ENCODE measurements around the gene KSR1.

DNA sequence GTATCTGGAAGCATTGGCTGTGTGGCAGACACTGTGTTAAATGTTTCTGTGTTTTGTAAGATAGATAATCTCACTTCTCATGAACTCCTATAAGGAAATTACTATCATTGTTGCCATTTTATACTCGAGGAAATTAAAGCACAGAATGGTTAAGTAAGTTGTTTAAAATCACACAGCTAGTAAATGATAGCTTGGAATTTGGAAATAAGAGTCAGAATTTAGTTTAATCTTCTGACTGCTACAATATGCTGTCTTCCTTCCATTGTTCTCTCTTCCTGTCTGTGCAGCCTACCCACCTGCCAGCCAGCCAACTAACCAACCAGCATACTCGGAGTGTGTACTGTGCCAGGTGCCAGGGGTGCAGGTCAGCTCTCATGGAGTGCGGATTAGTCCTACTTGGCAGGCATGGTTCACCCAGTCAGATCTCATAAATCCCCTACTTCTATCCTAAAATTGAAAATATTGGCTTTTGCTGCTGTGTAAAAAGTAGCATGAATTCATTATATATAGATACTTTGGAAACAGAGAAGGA, 94.8 kb downstream of the KSR1 start:
- TF ChIP-seq CTCF (IDR thresholded peaks at IDR 0.05) (no peak), POLR2A (IDR thresholded peaks at IDR 0.05) (no peak)
